Adrenal gland (tissue), 5 donors: ENCODE results near the gene SOHLH1.

ENCODE experiments used
- POLR2A ChIP-seq, 2 donors: fragments of 450-650 bp; IDR thresholded peaks; one replicate each; pipeline ENCODE4 v1.6.1; 2017; ENCODE audit warnings: antibody characterized with exemption in 2 of 2, mild to moderate bottlenecking in 2 of 2, moderate library complexity in 1 of 2
- TF ChIP-seq, protein P1 (sequence below), 6 experiments: fragments of 450-650 bp in 4 of 6; fragments of 200-600 bp in 2 of 6; sonication (generic) in 1 of 6; IDR thresholded peaks; 1 replicate in 5 of 6; 2 replicates in 1 of 6; pipeline versions ENCODE4 v1.5.1 to v1.8.0; 2016 to 2021; ENCODE audit warnings: antibody characterized with exemption in 6 of 6, mild to moderate bottlenecking in 2 of 6, moderate library complexity in 1 of 6
- donor health status: DM: no; HTN: no; CAD: no.

GRCh38 chr9:135718616-135719015 lies 19.3 kb upstream of the SOHLH1 start:
- TF ChIP-seq, protein P1, sequence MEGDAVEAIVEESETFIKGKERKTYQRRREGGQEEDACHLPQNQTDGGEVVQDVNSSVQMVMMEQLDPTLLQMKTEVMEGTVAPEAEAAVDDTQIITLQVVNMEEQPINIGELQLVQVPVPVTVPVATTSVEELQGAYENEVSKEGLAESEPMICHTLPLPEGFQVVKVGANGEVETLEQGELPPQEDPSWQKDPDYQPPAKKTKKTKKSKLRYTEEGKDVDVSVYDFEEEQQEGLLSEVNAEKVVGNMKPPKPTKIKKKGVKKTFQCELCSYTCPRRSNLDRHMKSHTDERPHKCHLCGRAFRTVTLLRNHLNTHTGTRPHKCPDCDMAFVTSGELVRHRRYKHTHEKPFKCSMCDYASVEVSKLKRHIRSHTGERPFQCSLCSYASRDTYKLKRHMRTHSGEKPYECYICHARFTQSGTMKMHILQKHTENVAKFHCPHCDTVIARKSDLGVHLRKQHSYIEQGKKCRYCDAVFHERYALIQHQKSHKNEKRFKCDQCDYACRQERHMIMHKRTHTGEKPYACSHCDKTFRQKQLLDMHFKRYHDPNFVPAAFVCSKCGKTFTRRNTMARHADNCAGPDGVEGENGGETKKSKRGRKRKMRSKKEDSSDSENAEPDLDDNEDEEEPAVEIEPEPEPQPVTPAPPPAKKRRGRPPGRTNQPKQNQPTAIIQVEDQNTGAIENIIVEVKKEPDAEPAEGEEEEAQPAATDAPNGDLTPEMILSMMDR (IDR thresholded peaks at IDR 0.05), result no peak
- no peak for TF ChIP-seq POLR2A (IDR thresholded peaks at IDR 0.05)
